IPS-18c (cell line): Measurements from ENCODE around the gene MDH1.
"Not testable (repeated sequence)": the region's sequence is repeated elsewhere in the genome, so short reads cannot be mapped to it uniquely, and the experiment has no call there.

Experiments
- H3K4me3 ChIP-seq: 2 replicates; pipeline ENCODE4 v1.7.0; 2013; ENCODE audit warnings: low read depth, mild to moderate bottlenecking, low read length, moderate library complexity; ENCODE audit not compliant: insufficient read depth
- H3K9me3 ChIP-seq: one replicate; pipeline ENCODE4 v1.6.1; 2013; ENCODE audit warnings: mild to moderate bottlenecking, low read length, moderate library complexity; ENCODE audit not compliant: control insufficient read depth, insufficient read depth

The MDH1 gene

DNA sequence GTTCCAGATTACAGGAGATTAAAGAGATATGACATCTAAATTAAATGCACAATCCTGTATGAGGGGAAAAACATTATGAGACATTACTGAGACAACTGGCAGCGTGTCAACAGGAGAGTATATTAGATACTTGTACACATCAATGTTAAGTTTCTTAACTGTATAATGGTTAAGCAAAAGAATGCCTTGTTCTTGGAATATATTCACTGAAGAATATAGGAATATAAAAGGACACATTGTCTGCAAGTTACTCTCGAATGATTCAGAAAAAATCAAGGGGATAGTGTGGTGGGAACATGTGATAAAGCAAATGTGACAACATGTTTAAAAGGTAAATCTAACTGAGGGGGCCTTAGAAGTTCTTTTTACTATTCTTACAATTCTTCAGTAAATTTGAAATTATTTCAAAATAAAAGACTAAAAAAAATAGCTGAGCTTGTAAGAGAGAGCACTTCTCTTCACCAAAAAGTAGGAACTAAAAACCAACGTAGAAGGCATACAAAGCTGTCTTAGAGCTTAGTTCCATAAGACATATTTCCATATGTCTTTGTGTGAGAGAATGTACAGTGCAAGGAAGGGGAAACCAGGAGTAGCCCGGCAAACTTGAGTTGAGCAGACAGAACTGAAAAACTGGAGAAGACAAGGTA is 8.0 kb upstream of the MDH1 start:
- Histone ChIP-seq H3K9me3 (no peaks in the 10 kb centered on the region), H3K4me3 (no peak overlapping the region)

DNA sequence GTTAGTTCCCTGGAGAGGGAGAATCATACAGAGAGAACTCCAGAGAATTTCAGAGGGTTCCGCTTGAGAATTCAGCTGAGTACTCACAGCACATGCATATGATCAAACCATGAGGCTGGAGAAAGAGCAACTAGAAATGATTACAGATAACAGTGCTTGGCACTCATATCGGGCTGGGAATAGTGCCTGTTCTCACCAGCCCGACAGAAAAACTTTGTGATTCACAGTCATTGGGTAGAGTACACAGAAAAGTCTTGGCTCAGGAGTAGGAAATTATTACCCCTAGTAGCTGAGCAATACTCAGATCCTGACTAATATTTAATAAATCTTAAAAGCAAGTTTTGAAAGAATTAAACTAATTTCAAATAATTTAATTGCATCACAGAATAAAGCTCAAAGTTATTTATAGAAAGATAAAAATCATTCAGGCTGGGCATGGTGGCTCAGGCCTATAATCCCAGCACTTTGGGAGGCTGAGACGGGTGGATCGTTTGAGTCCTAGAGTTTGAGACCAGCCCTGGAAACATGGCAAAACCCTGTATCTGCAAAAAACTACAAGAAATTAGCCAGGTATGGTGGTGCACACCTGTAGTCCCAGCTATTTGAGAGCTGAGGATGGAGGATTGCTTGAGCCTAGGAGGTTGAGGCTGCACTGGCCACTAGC is 7.3 kb upstream of the MDH1 start:
- Histone ChIP-seq H3K4me3 (no peak overlapping the region), H3K9me3 (no peaks in the 10 kb centered on the region)

DNA sequence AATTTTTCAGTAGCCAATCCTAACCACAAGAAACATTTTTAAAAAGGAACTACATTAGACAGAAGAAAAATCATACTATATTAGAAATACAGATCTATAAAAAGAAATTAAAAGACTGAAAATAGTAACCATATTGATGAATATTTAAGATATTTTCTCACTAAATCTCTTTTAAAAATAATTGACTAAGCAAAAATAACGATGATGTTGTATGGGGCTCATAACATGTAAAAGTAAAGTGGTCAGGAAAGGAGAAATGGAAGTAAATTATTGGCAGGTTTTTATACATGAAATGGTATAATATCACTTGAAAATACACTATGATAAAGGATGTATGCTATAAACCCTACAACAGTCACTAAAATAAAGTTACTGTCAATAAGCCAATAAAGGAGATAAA is 5.9 kb upstream of the MDH1 start:
- Histone ChIP-seq H3K4me3 (no peak overlapping the region), H3K9me3 (no peaks in the 10 kb centered on the region)

DNA sequence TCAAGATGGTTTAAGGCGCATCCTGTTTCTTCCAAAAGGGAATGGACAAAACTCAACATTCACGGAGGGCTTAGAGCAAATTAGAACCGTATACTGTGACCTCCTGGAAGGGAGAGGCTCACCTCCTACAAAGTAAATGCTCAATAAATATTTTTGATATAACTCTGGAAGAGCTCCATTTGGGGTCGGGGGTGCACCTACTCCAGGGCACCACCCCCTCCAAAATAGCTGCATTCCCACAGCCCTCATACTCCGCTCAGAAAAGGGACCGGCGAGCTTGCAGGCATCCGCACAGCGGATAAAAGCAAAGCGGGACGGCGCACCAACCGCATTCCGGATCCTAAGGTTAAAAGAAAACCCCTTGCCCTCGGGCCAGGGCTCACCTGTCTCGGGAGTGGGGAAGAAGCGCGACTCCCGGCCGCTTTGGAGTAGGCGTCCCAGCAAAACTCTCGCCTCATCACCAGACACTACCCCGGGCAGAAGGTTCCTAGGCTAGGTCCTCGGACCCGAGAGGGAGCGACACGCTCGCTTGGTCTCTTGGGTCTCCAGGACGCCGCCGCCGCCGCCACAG is 864 bp upstream of the MDH1 start:
- H3K4me3 ChIP-seq = peak overlapping the region; percentile 91

DNA sequence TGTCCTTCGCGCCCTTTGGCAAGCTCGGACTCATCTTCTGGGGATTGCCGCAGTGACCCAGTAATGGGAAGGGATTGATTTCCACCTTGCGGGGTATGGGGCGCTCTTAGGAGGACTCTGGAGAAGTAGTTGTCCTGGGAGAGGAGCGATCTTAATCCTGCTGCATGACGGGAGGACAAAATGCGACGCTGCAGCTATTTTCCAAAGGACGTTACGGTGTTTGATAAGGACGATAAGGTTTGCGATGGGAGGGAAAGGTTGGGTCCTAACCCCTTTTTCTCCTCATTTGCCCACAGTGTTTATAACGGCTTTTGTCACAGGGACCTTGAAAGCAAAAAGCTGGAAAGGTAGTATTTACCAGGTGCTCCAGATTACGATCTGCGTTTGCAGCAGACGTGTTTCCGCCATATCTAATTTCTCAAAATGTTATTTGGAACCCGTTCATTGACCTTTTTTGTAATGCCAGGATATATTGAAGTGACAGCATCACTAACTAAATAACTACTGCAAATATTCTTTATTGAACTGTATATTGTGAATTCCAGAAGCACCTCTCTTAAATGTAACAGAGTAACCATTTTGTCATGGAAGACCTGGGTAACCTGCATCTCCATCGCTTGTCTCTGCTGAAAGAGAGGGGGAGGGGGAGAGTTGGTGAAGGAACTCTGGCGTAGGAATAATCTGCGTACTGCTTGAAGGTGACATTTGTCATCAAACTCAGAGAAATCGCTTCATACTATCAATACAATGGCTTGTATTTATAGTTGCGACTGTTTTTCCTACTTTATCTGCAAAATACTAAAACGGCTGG is 590 bp downstream of the MDH1 start:
- Histone ChIP-seq H3K4me3 (peak overlapping the region; percentile 89), H3K9me3 (no peaks in the 10 kb centered on the region)

More for the DNA sequence above, 864 bp upstream of the MDH1 start:
- no peaks in the 10 kb centered on the region for H3K9me3 ChIP-seq

DNA sequence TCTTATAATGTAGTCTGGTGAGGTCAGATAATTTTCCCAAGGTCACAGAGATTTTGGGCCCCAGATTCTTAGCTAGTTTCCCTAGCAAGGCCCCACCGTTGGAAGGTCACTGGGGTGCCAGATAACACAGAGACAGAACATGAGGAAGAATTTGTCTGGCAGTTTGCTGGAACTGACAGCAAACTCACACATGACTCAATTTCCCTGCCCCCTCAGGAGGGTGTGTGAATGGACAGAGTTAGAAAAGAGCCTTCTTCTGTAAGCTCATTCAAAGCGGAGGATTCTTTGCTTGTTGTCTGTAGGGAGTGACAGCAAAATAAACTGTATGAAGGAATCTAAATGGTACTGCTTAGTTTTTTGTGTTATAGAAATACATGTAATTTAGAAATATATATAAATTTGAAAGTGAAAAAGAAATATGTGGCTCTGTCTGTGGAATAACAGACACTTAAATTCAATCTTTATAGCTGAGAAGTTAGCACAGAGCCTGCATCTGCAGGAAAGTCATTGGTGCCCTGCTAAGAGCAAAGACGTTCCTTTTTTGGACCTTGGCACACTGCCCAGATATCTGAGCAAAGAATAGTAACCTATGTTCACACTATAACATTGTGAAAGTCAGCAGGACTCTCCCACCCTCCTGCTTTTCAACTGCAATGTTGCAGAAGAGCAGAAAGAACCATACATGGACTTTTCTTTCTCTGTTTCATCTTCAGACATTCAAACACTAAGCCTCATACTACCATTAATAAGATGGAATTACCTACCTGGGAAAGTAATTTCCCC is 2.1 kb downstream of the MDH1 start:
- Histone ChIP-seq H3K4me3 (no peak overlapping the region; the same call in 1 of the 2 replicates), H3K9me3 (no peaks in the 10 kb centered on the region)

DNA sequence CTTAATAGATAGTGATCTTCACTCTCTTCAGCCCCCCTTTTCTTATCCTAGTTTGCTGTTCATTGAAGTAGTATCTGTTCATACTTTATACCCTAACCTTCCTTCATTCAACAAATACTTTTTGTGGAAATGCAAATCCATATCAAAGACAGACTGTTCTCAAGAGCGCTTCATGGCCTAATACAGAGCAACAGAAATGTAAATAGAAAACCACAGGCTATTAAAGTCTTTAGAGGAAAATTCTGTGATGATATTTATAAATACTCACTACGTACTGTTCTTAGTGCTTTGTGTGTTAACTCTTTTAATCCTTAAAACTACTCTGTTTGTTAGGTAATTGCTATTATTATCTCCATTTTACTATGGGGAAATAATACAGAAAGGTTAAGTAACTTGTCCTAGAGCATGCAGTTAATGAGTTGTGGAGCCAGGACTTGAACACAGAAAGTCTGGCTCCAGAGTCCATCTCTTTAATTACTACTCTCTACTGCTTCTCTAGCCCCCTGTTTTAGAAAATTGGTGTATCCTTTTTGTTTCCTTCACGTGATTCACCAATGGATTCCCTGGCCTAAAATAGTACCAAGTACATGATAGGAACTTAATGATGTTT is 2.9 kb downstream of the MDH1 start:
- Histone ChIP-seq H3K4me3 (no peak overlapping the region), H3K9me3 (no peaks in the 10 kb centered on the region)

DNA sequence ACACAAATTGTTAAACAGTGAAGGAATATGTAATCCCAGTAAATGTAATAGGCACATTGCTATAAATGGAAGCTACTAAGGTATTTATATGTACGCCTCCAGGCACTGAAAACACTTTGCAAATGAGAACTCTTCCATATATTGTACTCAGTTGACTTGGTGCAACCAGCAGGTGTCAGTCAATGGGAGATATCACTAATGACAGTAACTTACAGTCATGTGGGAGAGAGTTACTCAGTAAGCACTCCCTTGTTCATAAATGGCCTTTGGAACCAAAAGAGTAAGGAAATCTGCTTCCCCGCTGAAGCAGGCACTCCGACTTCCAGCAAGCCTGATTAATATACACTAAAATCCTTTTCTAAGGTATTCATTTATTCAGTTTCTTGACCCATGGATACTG is 5.9 kb downstream of the MDH1 start:
- Histone ChIP-seq H3K4me3 (no peak overlapping the region), H3K9me3 (no peaks in the 10 kb centered on the region)

DNA sequence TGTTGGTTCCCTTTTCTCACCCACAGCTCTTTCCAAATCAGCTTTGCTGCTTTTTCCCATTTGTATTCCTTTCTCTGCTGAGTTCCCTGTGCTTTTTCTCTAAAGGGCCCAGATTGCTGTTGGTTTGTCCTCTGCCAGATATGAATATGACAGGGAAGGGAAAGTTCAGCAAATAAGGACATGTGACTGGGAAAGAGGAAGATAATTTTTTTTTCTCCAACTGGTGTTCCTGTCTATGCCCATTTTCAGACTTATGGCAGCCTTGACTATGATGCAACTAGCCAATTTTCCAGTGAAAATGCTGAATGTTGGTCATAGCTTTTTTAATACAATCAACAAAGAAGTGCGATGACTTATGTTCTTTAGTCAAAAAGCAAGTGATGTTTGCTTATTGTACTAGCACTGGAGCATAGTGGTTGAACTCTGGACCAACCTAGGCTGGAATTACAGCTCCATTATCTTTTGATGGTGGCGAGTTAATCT is 7.7 kb downstream of the MDH1 start:
- no peaks in the 10 kb centered on the region for H3K9me3 ChIP-seq
- no peak overlapping the region for H3K4me3 ChIP-seq

DNA sequence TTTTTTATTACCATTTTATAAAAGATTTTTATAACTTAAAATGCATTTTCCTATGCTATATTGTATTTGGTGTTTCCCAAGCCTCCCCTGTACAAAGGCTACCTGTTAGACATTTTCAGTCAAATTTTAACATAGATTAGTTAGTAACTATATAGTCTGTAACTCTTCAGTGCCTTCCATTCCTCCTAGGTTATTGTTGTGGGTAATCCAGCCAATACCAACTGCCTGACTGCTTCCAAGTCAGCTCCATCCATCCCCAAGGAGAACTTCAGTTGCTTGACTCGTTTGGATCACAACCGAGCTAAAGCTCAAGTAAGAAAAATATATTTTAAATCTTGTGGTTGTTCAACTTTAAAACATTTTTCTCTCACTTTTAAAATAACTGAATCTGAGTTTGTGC is 10.2 kb downstream of the MDH1 start:
- peaks cover 2% of the 10 kb centered on the region for H3K9me3 ChIP-seq
- H3K4me3 ChIP-seq = no peak overlapping the region

DNA sequence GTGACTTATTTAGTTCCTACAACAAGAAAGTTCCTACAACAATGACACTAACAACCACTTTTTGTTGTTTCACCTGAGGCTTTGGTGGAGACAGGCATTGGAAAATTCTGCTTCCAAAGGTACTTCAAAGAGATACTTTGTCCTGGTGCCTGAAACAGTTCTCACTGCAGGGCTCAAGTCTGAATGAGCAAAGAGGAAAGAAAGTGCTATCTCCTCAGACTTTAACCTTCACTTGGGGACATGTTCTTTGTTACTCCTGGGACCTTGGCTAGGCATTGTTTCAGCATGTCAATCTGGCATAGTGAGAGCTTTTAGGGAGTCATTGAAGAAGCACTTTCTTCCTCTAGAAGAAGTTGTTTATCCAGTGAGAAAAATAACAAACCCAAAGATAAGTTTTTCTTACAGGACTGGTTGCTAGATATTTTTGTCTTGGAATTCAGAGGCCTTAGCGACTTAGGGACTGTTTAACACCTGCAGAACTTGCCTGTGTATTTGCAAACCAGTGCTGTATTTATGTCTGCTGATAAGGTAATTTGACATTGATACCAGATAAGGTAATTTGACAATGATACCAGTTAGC is 12.2 kb downstream of the MDH1 start:
- Histone ChIP-seq H3K9me3 (peaks cover 2% of the 10 kb centered on the region), H3K4me3 (no peak overlapping the region)

DNA sequence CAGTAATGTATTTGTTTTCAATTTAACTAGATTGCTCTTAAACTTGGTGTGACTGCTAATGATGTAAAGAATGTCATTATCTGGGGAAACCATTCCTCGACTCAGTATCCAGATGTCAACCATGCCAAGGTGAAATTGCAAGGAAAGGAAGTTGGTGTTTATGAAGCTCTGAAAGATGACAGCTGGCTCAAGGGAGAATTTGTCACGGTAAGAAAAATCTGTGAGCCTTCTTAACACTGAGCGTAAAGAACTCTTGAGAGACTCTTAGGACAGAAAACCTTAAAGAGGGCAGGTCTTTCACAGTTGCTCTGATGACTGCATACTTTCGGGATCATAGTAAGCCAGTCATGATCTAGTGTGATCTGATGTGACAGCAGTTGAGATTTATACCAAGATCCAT is 15.9 kb downstream of the MDH1 start:
- peaks cover 2% of the 10 kb centered on the region for H3K9me3 ChIP-seq
- no peak overlapping the region for H3K4me3 ChIP-seq

DNA sequence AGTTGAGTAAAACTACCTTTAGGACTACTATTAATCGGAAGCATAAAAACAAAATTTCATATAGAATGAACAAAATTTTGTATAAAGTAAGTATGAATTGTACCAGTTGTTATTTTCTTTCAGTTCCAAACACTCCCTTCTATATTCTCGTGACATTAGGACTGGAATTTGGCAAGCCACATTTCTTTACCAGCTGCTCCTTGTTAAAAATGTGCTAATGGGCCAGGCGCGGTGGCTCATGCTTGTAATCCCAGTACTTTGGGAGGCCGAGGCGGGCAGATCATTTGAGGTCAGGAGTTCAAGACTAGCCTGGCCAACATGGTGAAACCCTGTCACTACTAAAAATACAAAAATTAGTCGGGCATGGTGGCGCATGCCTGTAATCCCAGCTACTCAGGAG is 20.1 kb downstream of the MDH1 start:
- not testable (repeated sequence) for H3K4me3 ChIP-seq, H3K9me3 ChIP-seq

DNA sequence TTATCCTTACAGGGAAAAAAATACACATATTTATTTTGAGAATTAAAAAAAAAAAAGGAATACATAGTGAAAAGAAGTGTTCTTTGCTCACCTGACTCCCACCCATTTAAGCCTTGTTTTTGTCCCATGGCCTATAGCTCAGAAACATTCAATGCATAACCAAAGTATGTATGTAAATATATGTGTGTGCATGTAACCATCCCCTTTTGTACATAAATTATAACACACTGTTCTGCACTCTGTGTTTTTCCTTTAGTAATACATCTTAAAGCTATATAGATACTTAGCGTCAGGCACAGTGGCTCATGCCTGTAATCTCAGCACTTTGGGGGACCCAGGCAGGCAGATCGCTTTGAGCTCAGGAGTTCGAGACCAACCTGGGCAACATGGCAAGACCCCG is 21.8 kb downstream of the MDH1 start:
- Histone ChIP-seq H3K4me3 (no peak overlapping the region), H3K9me3 (no peaks in the 10 kb centered on the region)

DNA sequence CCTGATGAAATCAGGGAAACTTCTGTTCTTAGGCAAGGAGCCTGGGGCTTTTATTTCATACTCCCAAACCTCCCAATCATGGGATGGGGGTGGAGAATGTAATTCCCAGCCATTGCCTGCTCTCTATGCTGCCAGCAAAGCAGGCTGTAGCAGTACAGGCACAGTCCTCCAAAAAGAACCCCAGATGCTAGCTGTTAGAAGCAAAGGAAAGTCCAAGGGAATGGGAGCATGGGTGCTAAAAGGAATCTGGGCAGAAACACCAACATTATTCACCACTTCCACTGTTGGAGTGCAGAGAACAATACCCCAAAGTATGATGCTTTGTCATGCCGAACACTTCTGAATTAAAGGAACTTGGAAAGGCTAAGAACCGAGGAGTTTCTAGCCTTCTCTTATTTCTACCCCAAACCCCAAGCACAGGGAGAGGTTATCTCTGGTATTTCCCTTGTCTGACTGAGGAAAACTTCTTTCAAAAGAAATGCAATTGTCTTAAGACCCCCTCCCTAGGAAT is 24.7 kb downstream of the MDH1 start:
- H3K4me3 ChIP-seq = peak overlapping the region; percentile 22; the same call in 1 of the 2 replicates
- no peaks in the 10 kb centered on the region for H3K9me3 ChIP-seq

DNA sequence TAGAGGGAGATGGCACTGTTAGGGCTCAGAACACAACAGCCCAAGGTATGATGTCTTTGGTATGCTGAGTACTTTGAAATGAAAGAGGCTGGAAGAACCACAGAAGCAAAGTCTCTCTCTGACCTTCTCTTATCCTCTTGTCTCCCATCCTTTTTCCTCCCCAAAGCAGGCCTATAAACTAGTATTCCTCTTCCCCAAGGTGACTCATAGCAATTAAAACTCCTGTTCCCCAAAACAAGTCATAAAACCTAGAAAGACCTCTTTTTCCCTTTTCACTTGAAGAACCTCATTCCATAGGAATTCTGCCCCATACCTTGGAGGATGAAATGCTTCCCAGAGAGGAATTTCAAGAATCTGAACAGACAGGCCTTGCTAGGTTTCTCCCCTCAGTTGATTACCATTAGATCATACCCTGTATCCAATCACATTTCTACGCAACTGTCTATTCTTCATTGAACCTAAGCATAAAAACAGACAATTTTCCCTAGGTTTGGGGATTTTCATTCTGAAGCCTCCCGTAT is 25.7 kb downstream of the MDH1 start:
- Histone ChIP-seq H3K9me3 (no peaks in the 10 kb centered on the region), H3K4me3 (peak overlapping the region; percentile 25; the same call in 1 of the 2 replicates)
